CD4-positive, alpha-beta T cell treated with Interferon gamma for 1 hour (primary cell): ENCODE results near the gene ABCC4.
A peak's percentile ranks its signal among the peaks of the same experiment; 100 is the strongest.

Source experiments
- DNase-seq: peaks from one replicate; pipeline ENCODE4 v3.0.0-alpha.2; 2020

The ABCC4 gene

GRCh38 chr13:95301183-95301967, at the start of gene ABCC4:
Gene ABCC4 (minus strand): TSS chr13:95301451. CDS start chr13:95301314, 137 bp downstream.
- peak; percentile 32 for DNase-seq

GRCh38 chr13:95349267-95349666, 48.0 kb upstream of the ABCC4 start:
- no peak for DNase-seq

GRCh38 chr13:95343944-95344343, 42.7 kb upstream of the ABCC4 start:
- no peak for DNase-seq

- no peak for DNase-seq
Measured at GRCh38 chr13:95341441-95341840, 40.2 kb upstream of the ABCC4 start.

GRCh38 chr13:95338905-95339304, 37.7 kb upstream of the ABCC4 start:
- no peak for DNase-seq

GRCh38 chr13:95337597-95337996, 36.3 kb upstream of the ABCC4 start:
- DNase-seq = no peak

- no peak for DNase-seq
Measured at GRCh38 chr13:95335667-95336066, 34.4 kb upstream of the ABCC4 start.

- no peak for DNase-seq
Measured at GRCh38 chr13:95328386-95328785, 27.1 kb upstream of the ABCC4 start.

GRCh38 chr13:95327190-95327589, 25.9 kb upstream of the ABCC4 start:
- DNase-seq = no peak

GRCh38 chr13:95326695-95327094, 25.4 kb upstream of the ABCC4 start:
- DNase-seq = no peak

- DNase-seq = no peak
Measured at GRCh38 chr13:95325485-95325884, 24.2 kb upstream of the ABCC4 start.

GRCh38 chr13:95323930-95324662, 22.8 kb upstream of the ABCC4 start:
- no peak for DNase-seq

GRCh38 chr13:95319551-95320274, 18.5 kb upstream of the ABCC4 start:
- no peak for DNase-seq

GRCh38 chr13:95317039-95317989, 16.1 kb upstream of the ABCC4 start:
- no peak for DNase-seq

GRCh38 chr13:95315752-95316151, 14.5 kb upstream of the ABCC4 start:
- DNase-seq = no peak

- no peak for DNase-seq
Measured at GRCh38 chr13:95307507-95307906, 6.3 kb upstream of the ABCC4 start.

- no peak for DNase-seq
Measured at GRCh38 chr13:95304453-95304852, 3.2 kb upstream of the ABCC4 start.

- no peak for DNase-seq
Measured at GRCh38 chr13:95301968-95302393, 730 bp upstream of the ABCC4 start.

GRCh38 chr13:95300625-95301182, 547 bp downstream of the ABCC4 start:
- DNase-seq = peak; percentile 11

- DNase-seq = no peak
Measured at GRCh38 chr13:95298971-95299621, 2.2 kb downstream of the ABCC4 start.

- DNase-seq = no peak
Measured at GRCh38 chr13:95298169-95298965, 2.9 kb downstream of the ABCC4 start.
